ENCODE measurements around the gene HLCS. TPM values are rescaled to one million over a fixed set of nuclear protein-coding genes. Genes with fewer than 3 reads are reported as not detected.

HLCS gene
- total and polyA plus RNA-seq, 2 of the 4 experiments (the other 2 are of a cell fraction), result 10.6 to 21.0 TPM

DNA sequence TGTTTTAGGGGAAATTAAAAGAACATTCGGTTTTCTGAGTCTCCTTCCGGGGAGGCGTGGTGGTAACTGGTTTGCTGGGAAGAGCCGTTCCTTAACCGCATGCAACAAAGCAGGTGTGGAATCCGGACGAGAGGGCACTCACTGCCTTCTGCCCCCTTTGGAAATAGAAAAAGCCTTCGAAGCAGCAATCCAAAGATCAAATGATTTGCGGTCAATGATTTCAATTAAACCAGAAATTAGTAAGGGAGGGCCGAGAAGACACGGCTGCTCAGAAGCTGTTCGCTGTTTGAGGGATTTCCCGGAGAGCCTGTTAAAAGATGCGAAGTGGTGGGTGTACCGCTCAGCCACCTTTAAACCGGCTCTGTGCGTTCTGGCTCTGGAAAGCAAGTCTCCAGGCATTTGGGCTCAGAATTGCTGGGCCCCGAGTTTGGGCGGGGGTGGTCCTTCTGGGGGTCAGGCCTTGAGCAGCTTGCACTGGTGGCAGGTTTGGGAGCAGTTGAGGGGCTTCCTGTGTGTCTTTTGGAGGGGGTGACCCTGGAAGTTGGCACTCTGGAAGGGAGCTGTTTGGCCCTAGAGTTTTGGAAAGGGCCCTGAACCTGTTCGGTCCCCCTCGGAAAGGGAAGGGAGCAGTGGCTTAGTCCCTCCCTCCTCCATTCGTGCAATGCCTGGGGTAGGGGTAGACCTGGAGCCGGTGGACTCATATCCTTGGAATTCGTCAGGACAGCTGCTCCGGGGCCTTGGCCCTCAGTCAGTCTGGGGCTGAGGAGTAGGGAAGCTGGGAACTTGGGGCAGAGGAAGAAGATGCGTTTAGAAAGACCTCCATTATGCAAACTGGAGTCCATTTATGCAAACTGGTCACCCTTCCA is 264.5 kb downstream of the HLCS start:
- no TSS peak for BruUV-seq (replicated peaks)
- H3K4me3 ChIP-seq (ENCODE audit: insufficient read depth, low read depth, low read length), result peak overlapping the region; percentile 57
- TF ChIP-seq MAFK (IDR thresholded peaks at IDR 0.05; ENCODE audit: low read depth, low read length) (no peak), SMC3 (IDR thresholded peaks at IDR 0.05; ENCODE audit: low read depth, low read length) (no peak), RAD21 (IDR thresholded peaks at IDR 0.05; ENCODE audit: low read length) (no peak), CEBPB (IDR thresholded peaks at IDR 0.05; ENCODE audit: low read depth, low read length) (no peak), CHD1 (IDR thresholded peaks at IDR 0.05; ENCODE audit: low read depth, low read length) (no peak), MAZ (IDR thresholded peaks at IDR 0.05; ENCODE audit: borderline replicate concordance, low read depth, low read length) (no peak), NFE2L2 (IDR thresholded peaks at IDR 0.05; ENCODE audit: low read depth, low read length) (no peak), RCOR1 (IDR thresholded peaks at IDR 0.05; ENCODE audit: insufficient replicate concordance, low read length) (no peak), FOS (IDR thresholded peaks at IDR 0.05; ENCODE audit: low read depth, low read length) (no peak), POLR2A (IDR thresholded peaks at IDR 0.05; ENCODE audit: low read depth, low read length) (no peak), RFX5 (IDR thresholded peaks at IDR 0.05; ENCODE audit: low read depth, low read length) (no peak)
- TF ChIP-seq, protein P1, sequence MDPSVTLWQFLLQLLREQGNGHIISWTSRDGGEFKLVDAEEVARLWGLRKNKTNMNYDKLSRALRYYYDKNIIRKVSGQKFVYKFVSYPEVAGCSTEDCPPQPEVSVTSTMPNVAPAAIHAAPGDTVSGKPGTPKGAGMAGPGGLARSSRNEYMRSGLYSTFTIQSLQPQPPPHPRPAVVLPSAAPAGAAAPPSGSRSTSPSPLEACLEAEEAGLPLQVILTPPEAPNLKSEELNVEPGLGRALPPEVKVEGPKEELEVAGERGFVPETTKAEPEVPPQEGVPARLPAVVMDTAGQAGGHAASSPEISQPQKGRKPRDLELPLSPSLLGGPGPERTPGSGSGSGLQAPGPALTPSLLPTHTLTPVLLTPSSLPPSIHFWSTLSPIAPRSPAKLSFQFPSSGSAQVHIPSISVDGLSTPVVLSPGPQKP (IDR thresholded peaks at IDR 0.05; ENCODE audit: borderline replicate concordance, low read depth, low read length), result no peak
- TF ChIP-seq, protein P2, sequence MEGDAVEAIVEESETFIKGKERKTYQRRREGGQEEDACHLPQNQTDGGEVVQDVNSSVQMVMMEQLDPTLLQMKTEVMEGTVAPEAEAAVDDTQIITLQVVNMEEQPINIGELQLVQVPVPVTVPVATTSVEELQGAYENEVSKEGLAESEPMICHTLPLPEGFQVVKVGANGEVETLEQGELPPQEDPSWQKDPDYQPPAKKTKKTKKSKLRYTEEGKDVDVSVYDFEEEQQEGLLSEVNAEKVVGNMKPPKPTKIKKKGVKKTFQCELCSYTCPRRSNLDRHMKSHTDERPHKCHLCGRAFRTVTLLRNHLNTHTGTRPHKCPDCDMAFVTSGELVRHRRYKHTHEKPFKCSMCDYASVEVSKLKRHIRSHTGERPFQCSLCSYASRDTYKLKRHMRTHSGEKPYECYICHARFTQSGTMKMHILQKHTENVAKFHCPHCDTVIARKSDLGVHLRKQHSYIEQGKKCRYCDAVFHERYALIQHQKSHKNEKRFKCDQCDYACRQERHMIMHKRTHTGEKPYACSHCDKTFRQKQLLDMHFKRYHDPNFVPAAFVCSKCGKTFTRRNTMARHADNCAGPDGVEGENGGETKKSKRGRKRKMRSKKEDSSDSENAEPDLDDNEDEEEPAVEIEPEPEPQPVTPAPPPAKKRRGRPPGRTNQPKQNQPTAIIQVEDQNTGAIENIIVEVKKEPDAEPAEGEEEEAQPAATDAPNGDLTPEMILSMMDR (conservative IDR thresholded peaks at IDR 0.05; ENCODE audit: low read depth, low read length), result no peak

More for the DNA sequence above, 264.5 kb downstream of the HLCS start:
- DNase-seq (peak; percentile 64), ATAC-seq (ENCODE audit: low read depth) (no peak)
- H3K27me3 ChIP-seq (ENCODE audit: control insufficient read depth, insufficient read depth, low read length), result peaks cover 95% of the 10 kb centered on the region
- peaks cover 25% of the 10 kb centered on the region for H4K20me1 ChIP-seq (ENCODE audit: insufficient read depth, low read length)
- peak overlapping the region in 1 of 2 experiments; percentile 77; a peak in 2 of 4 replicates for H4K8ac ChIP-seq (ENCODE audit: low read depth in 2 of 2, low read length in 2 of 2)
- peak overlapping the region; percentile 65 for H2AK9ac ChIP-seq (replicated peaks; ENCODE audit: low read depth, low read length, poor library complexity)
- H3K56ac ChIP-seq (ENCODE audit: extremely low read depth, insufficient read depth, low read length), result peak overlapping the region; percentile 72; the same call in 1 of the 2 replicates
- peak overlapping the region; percentile 84 for H3K4ac ChIP-seq (ENCODE audit: low read depth, low read length)
- H2BK5ac ChIP-seq (ENCODE audit: low read depth, low read length, poor library complexity, severe bottlenecking), result peak overlapping the region; percentile 76
- H3K14ac ChIP-seq (replicated peaks; ENCODE audit: low read depth, low read length), result peak overlapping the region; percentile 89
- H3K9me3 ChIP-seq (ENCODE audit: control insufficient read depth, insufficient read depth, low read length), result no peaks in the 10 kb centered on the region
- ChIA-PET CTCF (interaction anchor here (0.8 to 1.2 kb wide), 2 partner anchors 9 to 197 kb away, joined by 3 to 4 read pairs; no protein-coding TSS in a partner anchor), POLR2A (ENCODE audit: unreplicated experiment) (no interaction called here)
- H2AFZ ChIP-seq (replicated peaks; ENCODE audit: low read length, poor library complexity), result peak overlapping the region; percentile 41
- dilution Hi-C loops (cut with HindIII; ENCODE audit: low sequenced_read_pairs, unreplicated experiment) (no loop called here), in situ Hi-C loops (cut with MboI; ENCODE audit: low sequenced_read_pairs) (no loop called here), intact Hi-C loops (cut with micrococcal nuclease) (loop anchor here (5.0 kb wide), 1 partner anchor 215 kb away; no protein-coding TSS in a partner anchor)
- H2BK15ac ChIP-seq (ENCODE audit: low read depth, low read length), result no peak overlapping the region; the same call in 2 of the 3 replicates
- H2BK120ac ChIP-seq (ENCODE audit: low read depth, low read length), result peak overlapping the region; percentile 57
- peak overlapping the region; percentile 53 for H3K9ac ChIP-seq (ENCODE audit: low read depth, low read length)
- H3K4me1 ChIP-seq (ENCODE audit: control insufficient read depth, insufficient read depth, low read length), result no peaks in the 10 kb centered on the region
- H3K23ac ChIP-seq (ENCODE audit: low read depth, low read length), result peak overlapping the region; percentile 85
- peak overlapping the region; percentile 33; the same call in 1 of the 2 replicates for H3K27ac ChIP-seq (ENCODE audit: insufficient read depth, low read length)
- no peaks in the 10 kb centered on the region; the same call in 1 of the 2 replicates for H3K9me1 ChIP-seq (ENCODE audit: insufficient read depth, low read length)
- peak overlapping the region; percentile 43 for H2AK5ac ChIP-seq (ENCODE audit: low read depth, low read length)
- H3K18ac ChIP-seq (ENCODE audit: low read depth, low read length), result 0 out of 2 replicates have a peak overlapping the region, but pooled peaks have one; percentile 9
- H4K5ac ChIP-seq (ENCODE audit: low read depth, low read length), result no peak overlapping the region
- H3K79me1 ChIP-seq (ENCODE audit: low read depth in 1 of 2, low read length in 2 of 2), result no peaks in the 10 kb centered on the region
- peak overlapping the region; percentile 75; the same call in 1 of the 2 replicates for H4K91ac ChIP-seq (ENCODE audit: insufficient read depth, low read depth, low read length)
- peak overlapping the region; percentile 44 for H3K4me2 ChIP-seq (ENCODE audit: low read depth, low read length)
- peak overlapping the region; percentile 68 for H2BK20ac ChIP-seq (ENCODE audit: low read depth, low read length)
- H3K36me3 ChIP-seq (ENCODE audit: control insufficient read depth, insufficient read depth, low read length), result no peaks in the 10 kb centered on the region
- 38% methylated on average over 11 of the region's 26 CpGs; no CpG with 5 or more reads in 1 of the 2 experiments for whole genome bisulfite sequencing, 2 experiments (ENCODE audit: extremely low coverage in 2 of 2, insufficient read length in 1 of 2)

Data from IMR-90 (cell line).